ENCODE data around the gene RPTOR. TPM values are rescaled to one million over a fixed set of nuclear protein-coding genes. Genes with fewer than 3 reads are reported as not detected.

The RPTOR gene
- total RNA-seq, 1 donor: 27.9 TPM

- H3K9me3 ChIP-seq (ENCODE audit: low read depth, low read length): no peaks in the 10 kb centered on the region
- peak overlapping the region; percentile 82 for H3K4me2 ChIP-seq (ENCODE audit: insufficient read depth, low read length)
- H3K36me3 ChIP-seq (ENCODE audit: insufficient read depth, low read length): peaks cover 22% of the 10 kb centered on the region
- TF ChIP-seq CTCF (IDR thresholded peaks at IDR 0.05; ENCODE audit: extremely low read depth, low read depth, low read length): no peak
- peak; percentile 100 for DNase-seq (ENCODE audit: insufficient read length, low spot score, missing footprints)
- no peaks in the 10 kb centered on the region for H4K20me1 ChIP-seq (ENCODE audit: insufficient read depth, low read length)
- H3K4me3 ChIP-seq (ENCODE audit: insufficient read depth, low read length): peak overlapping the region; percentile 58
- no peak overlapping the region for H2AFZ ChIP-seq (ENCODE audit: low read length)
- no peaks in the 10 kb centered on the region for H3K79me2 ChIP-seq (ENCODE audit: insufficient read depth, low read length)
- H3K27ac ChIP-seq (ENCODE audit: low read depth, low read length): peak overlapping the region; percentile 100
- H3K4me1 ChIP-seq (ENCODE audit: insufficient read depth, low read length): peaks cover 29% of the 10 kb centered on the region
- no peaks in the 10 kb centered on the region for H3K27me3 ChIP-seq (ENCODE audit: insufficient read depth, low read length)
These were observed 348.4 kb downstream of the RPTOR start for GRCh38 chr17:80892900-80893603.

GRCh38 chr17:80893604-80894438, 349.2 kb downstream of the RPTOR start:
- peak; percentile 60 for DNase-seq (ENCODE audit: insufficient read length, low spot score, missing footprints)
- H3K27ac ChIP-seq (ENCODE audit: low read depth, low read length): peak overlapping the region; percentile 100
- no peak overlapping the region for H3K4me2 ChIP-seq (ENCODE audit: insufficient read depth, low read length)
- H3K4me3 ChIP-seq (ENCODE audit: insufficient read depth, low read length): no peak overlapping the region
- H3K9me3 ChIP-seq (ENCODE audit: low read depth, low read length): no peaks in the 10 kb centered on the region
- no peaks in the 10 kb centered on the region for H3K27me3 ChIP-seq (ENCODE audit: insufficient read depth, low read length)
- no peaks in the 10 kb centered on the region for H3K79me2 ChIP-seq (ENCODE audit: insufficient read depth, low read length)
- peaks cover 17% of the 10 kb centered on the region for H3K36me3 ChIP-seq (ENCODE audit: insufficient read depth, low read length)
- H3K4me1 ChIP-seq (ENCODE audit: insufficient read depth, low read length): peaks cover 29% of the 10 kb centered on the region
- no peaks in the 10 kb centered on the region for H4K20me1 ChIP-seq (ENCODE audit: insufficient read depth, low read length)
- TF ChIP-seq CTCF (IDR thresholded peaks at IDR 0.05; ENCODE audit: extremely low read depth, low read depth, low read length): no peak
- no peak overlapping the region for H2AFZ ChIP-seq (ENCODE audit: low read length)

- Histone ChIP-seq H3K27ac (ENCODE audit: low read depth, low read length) (no peak overlapping the region), H3K4me2 (ENCODE audit: insufficient read depth, low read length) (no peak overlapping the region), H3K9me3 (ENCODE audit: low read depth, low read length) (no peaks in the 10 kb centered on the region), H4K20me1 (ENCODE audit: insufficient read depth, low read length) (no peaks in the 10 kb centered on the region), H3K27me3 (ENCODE audit: insufficient read depth, low read length) (no peaks in the 10 kb centered on the region), H3K79me2 (ENCODE audit: insufficient read depth, low read length) (no peaks in the 10 kb centered on the region), H3K36me3 (ENCODE audit: insufficient read depth, low read length) (peaks cover 15% of the 10 kb centered on the region), H3K4me1 (ENCODE audit: insufficient read depth, low read length) (peaks cover 30% of the 10 kb centered on the region), H3K4me3 (ENCODE audit: insufficient read depth, low read length) (no peak overlapping the region), H2AFZ (ENCODE audit: low read length) (no peak overlapping the region)
- peak; percentile 22 for TF ChIP-seq CTCF (IDR thresholded peaks at IDR 0.05; ENCODE audit: extremely low read depth, low read depth, low read length)
- peak; percentile 90 for DNase-seq (ENCODE audit: insufficient read length, low spot score, missing footprints)
These were observed 349.7 kb downstream of the RPTOR start for GRCh38 chr17:80894439-80894721.

GRCh38 chr17:80894726-80895125, 350.1 kb downstream of the RPTOR start:
- no peak overlapping the region for H3K27ac ChIP-seq (ENCODE audit: low read depth, low read length)
- DNase-seq (ENCODE audit: insufficient read length, low spot score, missing footprints): peak; percentile 57
- H3K27me3 ChIP-seq (ENCODE audit: insufficient read depth, low read length): no peaks in the 10 kb centered on the region
- no peak overlapping the region for H3K4me3 ChIP-seq (ENCODE audit: insufficient read depth, low read length)
- H3K36me3 ChIP-seq (ENCODE audit: insufficient read depth, low read length): peaks cover 13% of the 10 kb centered on the region
- peaks cover 32% of the 10 kb centered on the region for H3K4me1 ChIP-seq (ENCODE audit: insufficient read depth, low read length)
- TF ChIP-seq CTCF (IDR thresholded peaks at IDR 0.05; ENCODE audit: extremely low read depth, low read depth, low read length): no peak
- no peaks in the 10 kb centered on the region for H3K9me3 ChIP-seq (ENCODE audit: low read depth, low read length)
- H3K4me2 ChIP-seq (ENCODE audit: insufficient read depth, low read length): no peak overlapping the region
- no peaks in the 10 kb centered on the region for H3K79me2 ChIP-seq (ENCODE audit: insufficient read depth, low read length)
- H2AFZ ChIP-seq (ENCODE audit: low read length): no peak overlapping the region
- no peaks in the 10 kb centered on the region for H4K20me1 ChIP-seq (ENCODE audit: insufficient read depth, low read length)
